Neural cell (in vitro differentiated cells): ENCODE data around the gene NKAPD1. TPM values are rescaled to one million over a fixed set of nuclear protein-coding genes. Genes with fewer than 3 reads are reported as not detected.

Source experiments
- H2AFZ ChIP-seq: fragments of 200-600, 300-800 bp; sonication (generic), shearing (Covaris generic); 2 replicates; pipeline ENCODE4 v1.6.0; 2014; ENCODE audit warnings: low read depth, mild to moderate bottlenecking, antibody characterized with exemption, low read length, moderate library complexity
- H3F3A ChIP-seq: fragments of 200-600 bp; shearing (Covaris generic); 2 replicates; pipeline ENCODE4 v1.6.1; 2016; ENCODE audit warnings: mild to moderate bottlenecking, moderate library complexity, mixed read lengths, antibody characterized with exemption, low read length; ENCODE audit not compliant: insufficient read depth, poor library complexity, severe bottlenecking
- H3K27ac ChIP-seq: fragments of 200-600, 300-800 bp; sonication (generic), shearing (Covaris generic); 2 replicates; pipeline ENCODE4 v1.5.1; 2014; ENCODE audit warnings: mild to moderate bottlenecking, low read length, moderate library complexity
- H3K27me3 ChIP-seq: fragments of 300-800, 200-600 bp; sonication (generic), shearing (Covaris generic); 2 replicates; pipeline ENCODE4 v1.6.0; 2014; ENCODE audit warnings: mild to moderate bottlenecking, low read depth, low read length, moderate library complexity; ENCODE audit not compliant: insufficient read depth
- H3K36me3 ChIP-seq: fragments of 300-800, 200-600 bp; sonication (generic), shearing (Covaris generic); 2 replicates; pipeline ENCODE4 v1.5.1; 2014; ENCODE audit warnings: mild to moderate bottlenecking, antibody characterized with exemption, low read length, moderate library complexity; ENCODE audit not compliant: insufficient read depth
- H3K4me2 ChIP-seq: fragments of 300-800, 200-600 bp; sonication (generic), shearing (Covaris generic); 2 replicates; pipeline ENCODE4 v1.6.0; 2014; ENCODE audit warnings: mild to moderate bottlenecking, low read length
- H3K4me3 ChIP-seq: fragments of 300-800, 200-600 bp; sonication (generic), shearing (Covaris generic); 2 replicates; pipeline ENCODE4 v1.5.1; 2014; ENCODE audit warnings: mild to moderate bottlenecking, low read length, moderate library complexity
- H3K79me2 ChIP-seq: fragments of 200-600 bp; shearing (Covaris generic); replicated peaks from 2 replicates; pipeline ENCODE4 v1.6.0; 2014; ENCODE audit warnings: mild to moderate bottlenecking, low read length, moderate library complexity; ENCODE audit not compliant: insufficient read depth
- H3K9ac ChIP-seq: fragments of 300-800, 200-600 bp; sonication (generic), shearing (Covaris generic); 2 replicates; pipeline ENCODE4 v1.6.1; 2016; ENCODE audit warnings: mild to moderate bottlenecking, low read length, mixed read lengths
- H3K9me2 ChIP-seq: fragments of 200-600 bp; shearing (Covaris generic); 2 replicates; pipeline ENCODE4 v1.6.1; 2016; ENCODE audit warnings: mild to moderate bottlenecking, low read length, mixed read lengths; ENCODE audit not compliant: insufficient read depth
- H3K9me3 ChIP-seq: fragments of 200-600, 300-800 bp; sonication (generic), shearing (Covaris generic); 2 replicates; pipeline ENCODE4 v1.6.1; 2016; ENCODE audit warnings: mild to moderate bottlenecking, mixed run types, low read length, moderate library complexity, mixed read lengths
- H4K20me1 ChIP-seq: fragments of 200-600 bp; shearing (Covaris generic); 2 replicates; pipeline ENCODE4 v1.6.1; 2016; ENCODE audit warnings: mild to moderate bottlenecking, mixed run types; ENCODE audit not compliant: insufficient read depth
- CTCF ChIP-seq: fragments of 450-650 bp; IDR thresholded peaks from 2 replicates; pipeline ENCODE4 v1.5.1; 2014; ENCODE audit warnings: antibody characterized with exemption, mild to moderate bottlenecking, moderate library complexity; ENCODE audit not compliant: poor library complexity, severe bottlenecking
- EP300 ChIP-seq: fragments of 450-650 bp; conservative IDR thresholded peaks from 2 replicates; pipeline ENCODE4 v1.6.1; 2014; ENCODE audit warnings: antibody characterized with exemption, mild to moderate bottlenecking, moderate library complexity; ENCODE audit not compliant: poor library complexity, severe bottlenecking
- MXI1 ChIP-seq: fragments of 450-650 bp; conservative IDR thresholded peaks from 2 replicates; pipeline ENCODE4 v1.6.1; 2014; ENCODE audit warnings: antibody characterized with exemption, mild to moderate bottlenecking; ENCODE audit not compliant: poor library complexity, severe bottlenecking
- POLR2AphosphoS5 ChIP-seq: IDR thresholded peaks from 2 replicates; pipeline ENCODE4 v1.6.1; 2012
- RAD21 ChIP-seq: fragments of 450-650 bp; conservative IDR thresholded peaks from 2 replicates; pipeline ENCODE4 v1.6.1; 2014; ENCODE audit warnings: antibody characterized with exemption, mild to moderate bottlenecking, moderate library complexity
- REST ChIP-seq: IDR thresholded peaks from 2 replicates; pipeline ENCODE4 v1.6.1; 2012; ENCODE audit warnings: borderline replicate concordance
- SMC3 ChIP-seq: fragments of 450-650 bp; conservative IDR thresholded peaks from 2 replicates; pipeline ENCODE4 v1.6.1; 2014; ENCODE audit warnings: antibody characterized with exemption, mild to moderate bottlenecking, moderate library complexity; ENCODE audit not compliant: poor library complexity
- TAF1 ChIP-seq: IDR thresholded peaks from 2 replicates; pipeline ENCODE4 v1.6.1; 2012; ENCODE audit warnings: low read depth
- polyA plus RNA-seq: library from polyadenylated mRNA; depleted of rRNA; stranded (reverse); fragments of >200 nt; gene quantifications from 2 replicates; pipeline ENCODE4 v1.2.3, GENCODE V29; 2014

Gene NKAPD1
- polyA plus RNA-seq, 1 donor from 2014 or later, result 37.7 TPM

DNA sequence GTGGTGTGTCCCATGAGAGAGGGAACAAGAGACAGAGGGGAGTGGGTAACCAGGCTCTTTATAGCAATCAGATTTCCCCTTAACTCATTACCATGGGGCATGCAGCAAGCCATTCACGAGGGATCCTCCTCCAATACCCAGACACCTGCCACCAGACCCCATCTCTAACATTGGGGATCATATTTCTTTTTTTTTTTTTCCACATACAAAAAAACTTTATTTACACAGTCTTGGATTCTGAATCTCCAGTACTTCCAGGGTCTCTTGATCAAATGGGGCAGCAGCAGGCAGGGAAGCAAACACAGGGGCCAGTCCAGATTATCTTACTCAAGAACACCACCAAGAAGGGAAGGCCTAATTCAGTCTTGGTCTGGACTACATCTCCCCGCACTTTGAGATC is 44.6 kb upstream of the NKAPD1 start:
- no peaks in the 10 kb centered on the region for H4K20me1 ChIP-seq
- TF ChIP-seq SMC3, result no peak
- no peak for TF ChIP-seq REST
- no peak for TF ChIP-seq RAD21
- TF ChIP-seq EP300, result no peak
- no peak for TF ChIP-seq TAF1
- TF ChIP-seq MXI1, result no peak
- TF ChIP-seq CTCF, result no peak
- TF ChIP-seq POLR2AphosphoS5, result no peak
- no peaks in the 10 kb centered on the region for H3K9me3 ChIP-seq
- no peaks in the 10 kb centered on the region for H3F3A ChIP-seq
- peaks cover 4% of the 10 kb centered on the region for H3K36me3 ChIP-seq
- H3K27ac ChIP-seq, result no peak overlapping the region
- no peak overlapping the region for H3K4me3 ChIP-seq
- peaks cover 9% of the 10 kb centered on the region for H3K79me2 ChIP-seq
- H3K9me2 ChIP-seq, result no peaks in the 10 kb centered on the region
- no peaks in the 10 kb centered on the region for H3K27me3 ChIP-seq
- no peak overlapping the region for H2AFZ ChIP-seq
- no peak overlapping the region for H3K9ac ChIP-seq
- no peak overlapping the region for H3K4me2 ChIP-seq

GRCh38 chr11:112033902-112034301 is 40.2 kb upstream of the NKAPD1 start:
- Histone ChIP-seq H2AFZ (no peak overlapping the region), H3K9me2 (no peaks in the 10 kb centered on the region), H3K36me3 (peaks cover 4% of the 10 kb centered on the region), H4K20me1 (no peaks in the 10 kb centered on the region), H3K9me3 (no peaks in the 10 kb centered on the region), H3K79me2 (no peaks in the 10 kb centered on the region), H3K4me2 (no peak overlapping the region), H3K4me3 (no peak overlapping the region), H3F3A (no peaks in the 10 kb centered on the region), H3K27ac (no peak overlapping the region), H3K9ac (no peak overlapping the region), H3K27me3 (no peaks in the 10 kb centered on the region)
- TF ChIP-seq EP300 (peak; percentile 33), MXI1 (no peak), POLR2AphosphoS5 (peak; percentile 24), RAD21 (no peak), CTCF (no peak), SMC3 (no peak)
